ENCODE results near the gene PLCB1.

PLCB1 gene

DNA sequence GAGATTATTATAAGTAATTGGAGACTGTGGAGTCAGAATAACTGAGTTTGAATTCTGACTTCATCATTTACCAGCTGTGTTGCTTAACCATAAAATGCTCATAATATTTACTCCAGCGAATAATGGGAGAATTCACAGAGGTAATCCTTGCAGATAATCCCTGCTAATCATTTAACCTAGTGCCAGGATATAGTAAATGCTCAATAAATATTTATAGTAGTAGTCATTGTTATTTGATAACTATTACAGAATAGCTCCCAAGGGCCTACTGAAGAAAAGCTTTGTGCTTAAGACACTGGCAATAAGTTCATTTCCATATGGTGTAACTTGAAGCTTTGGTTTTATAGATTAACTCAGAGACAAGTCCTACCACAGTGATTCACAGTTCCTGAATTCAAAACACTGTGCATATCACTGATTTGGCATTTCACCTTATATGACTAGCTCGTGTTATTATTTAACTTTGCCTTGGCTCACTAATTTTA is 728.0 kb downstream of the PLCB1 start:
- no peak for DNase-seq

DNA sequence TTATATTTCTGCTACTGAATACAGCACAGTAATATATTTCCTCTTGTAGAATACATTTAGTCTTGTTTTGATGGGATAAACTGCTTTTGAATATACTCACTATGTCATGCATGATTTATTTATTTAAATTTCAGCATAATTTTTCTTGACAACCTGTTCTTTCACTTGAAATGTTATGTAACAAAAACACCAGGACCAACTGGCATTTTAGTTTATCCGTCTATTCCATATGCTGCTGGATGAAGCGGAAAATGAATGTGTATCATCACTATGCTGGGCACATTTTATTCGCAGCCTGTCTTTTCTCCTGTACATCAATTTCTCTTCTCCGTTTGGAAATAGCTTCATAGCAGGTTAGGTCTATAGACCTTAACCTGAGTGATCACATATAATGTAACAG is 730.0 kb downstream of the PLCB1 start:
- DNase-seq, result no peak

- no peak for DNase-seq
Measured at GRCh38 chr20:8865636-8866035, 733.6 kb downstream of the PLCB1 start.

GRCh38 chr20:8867038-8867740 is 735.1 kb downstream of the PLCB1 start:
- no peak for DNase-seq

GRCh38 chr20:8870652-8871051 is 738.6 kb downstream of the PLCB1 start:
- DNase-seq, result no peak

- DNase-seq, result no peak
Measured at GRCh38 chr20:8874437-8874836, 742.4 kb downstream of the PLCB1 start.

- DNase-seq, result no peak
Measured at GRCh38 chr20:8875586-8875985, 743.5 kb downstream of the PLCB1 start.

DNA sequence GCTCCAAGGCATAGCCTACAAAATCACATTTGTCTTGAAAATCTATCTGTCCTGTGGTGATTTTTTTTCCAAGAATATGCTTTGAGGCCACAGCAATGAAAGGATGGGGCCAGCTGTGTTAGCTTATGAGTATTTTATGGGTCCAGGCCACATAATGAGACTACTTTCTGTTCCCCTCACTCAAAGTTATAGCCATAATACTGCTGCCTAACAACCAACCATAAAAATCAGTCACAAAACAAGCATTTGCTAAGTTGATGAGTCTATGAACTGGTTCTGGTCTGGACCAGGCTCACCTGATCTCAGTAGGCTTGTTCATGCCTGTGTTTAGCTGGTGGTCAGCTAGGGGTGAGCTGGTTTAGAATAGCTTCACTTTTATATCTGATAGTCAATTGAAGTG is 744.3 kb downstream of the PLCB1 start:
- DNase-seq, result no peak

DNA sequence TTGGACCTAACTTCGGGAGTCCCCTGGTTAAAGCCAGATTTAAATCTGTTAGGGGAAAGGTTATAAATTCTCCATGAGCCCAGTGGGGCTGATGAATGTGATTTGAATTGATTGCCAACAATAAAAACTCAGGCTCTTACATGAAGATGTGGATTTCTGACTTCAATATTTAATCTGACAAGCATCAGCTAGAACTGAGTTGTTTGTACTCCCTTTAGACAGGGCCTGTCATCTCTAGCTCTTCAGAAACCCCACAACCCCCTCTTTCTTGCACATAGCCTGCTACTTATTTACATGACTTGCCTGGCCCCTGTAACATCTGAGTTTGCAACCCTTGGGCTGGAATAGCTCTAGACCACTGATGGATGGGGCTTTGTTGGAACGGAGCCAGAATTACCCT is 745.2 kb downstream of the PLCB1 start:
- no peak for DNase-seq

DNA sequence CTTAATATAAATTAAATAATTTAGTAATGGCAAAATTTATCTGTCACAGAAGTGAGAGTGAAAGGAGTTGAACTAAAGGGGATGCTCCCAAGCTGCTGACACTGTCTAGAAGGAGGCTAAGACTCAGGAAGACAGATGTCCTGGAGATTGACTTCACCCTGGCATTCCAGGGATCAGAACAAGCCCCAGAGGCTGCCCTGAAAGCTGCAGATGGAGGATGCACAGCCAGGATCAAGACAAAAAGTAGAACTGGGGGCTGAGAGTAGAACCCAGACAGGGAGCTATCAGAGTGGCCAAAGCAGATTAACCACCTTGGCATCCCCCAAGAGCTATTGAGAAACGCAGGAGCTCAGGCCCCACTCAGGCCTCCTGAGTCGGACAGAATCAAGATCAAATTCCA is 747.6 kb downstream of the PLCB1 start:
- DNase-seq, result no peak

GRCh38 chr20:8880085-8880853 is 748.2 kb downstream of the PLCB1 start:
- DNase-seq, result no peak

DNA sequence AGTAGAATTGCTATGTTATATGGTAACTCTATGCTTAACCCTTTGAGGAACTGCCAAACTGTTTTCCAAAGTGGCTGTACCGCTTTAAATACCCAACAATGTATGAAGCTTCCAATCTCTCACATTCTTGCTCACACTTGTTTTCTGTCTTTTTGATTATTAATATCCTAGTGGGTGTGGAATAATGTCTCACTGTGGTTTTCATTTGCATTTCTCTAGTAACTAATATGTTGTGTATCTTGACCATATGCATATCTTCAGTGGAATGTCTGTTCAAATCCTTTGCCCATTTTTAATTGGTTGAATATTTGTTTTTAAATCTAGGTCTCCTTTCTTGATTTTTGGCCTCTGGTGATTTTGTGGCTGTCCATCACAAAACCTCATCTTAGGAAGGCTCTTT is 759.0 kb downstream of the PLCB1 start:
- no peak for DNase-seq

- no peak for DNase-seq
Measured at GRCh38 chr20:8895472-8895871, 763.4 kb downstream of the PLCB1 start.

DNA sequence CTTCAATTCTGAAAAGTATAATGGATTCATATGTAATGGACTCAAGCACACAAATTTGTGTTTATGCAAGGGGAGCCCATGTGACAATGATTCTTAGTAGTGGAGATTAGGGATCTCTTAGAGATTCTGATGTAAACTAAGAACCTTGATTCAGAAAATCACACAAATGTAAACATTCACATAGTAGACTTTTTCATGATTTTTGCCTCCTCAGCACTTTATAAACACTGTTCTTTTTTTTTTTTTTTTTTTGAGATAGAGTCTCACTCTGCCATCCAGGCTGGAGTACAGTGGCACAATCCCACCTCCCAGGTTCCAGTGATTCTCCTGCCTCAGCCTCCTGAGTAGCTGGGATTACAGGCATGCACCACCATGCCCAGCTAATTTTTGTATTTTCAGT is 766.8 kb downstream of the PLCB1 start:
- DNase-seq, result no peak

DNA sequence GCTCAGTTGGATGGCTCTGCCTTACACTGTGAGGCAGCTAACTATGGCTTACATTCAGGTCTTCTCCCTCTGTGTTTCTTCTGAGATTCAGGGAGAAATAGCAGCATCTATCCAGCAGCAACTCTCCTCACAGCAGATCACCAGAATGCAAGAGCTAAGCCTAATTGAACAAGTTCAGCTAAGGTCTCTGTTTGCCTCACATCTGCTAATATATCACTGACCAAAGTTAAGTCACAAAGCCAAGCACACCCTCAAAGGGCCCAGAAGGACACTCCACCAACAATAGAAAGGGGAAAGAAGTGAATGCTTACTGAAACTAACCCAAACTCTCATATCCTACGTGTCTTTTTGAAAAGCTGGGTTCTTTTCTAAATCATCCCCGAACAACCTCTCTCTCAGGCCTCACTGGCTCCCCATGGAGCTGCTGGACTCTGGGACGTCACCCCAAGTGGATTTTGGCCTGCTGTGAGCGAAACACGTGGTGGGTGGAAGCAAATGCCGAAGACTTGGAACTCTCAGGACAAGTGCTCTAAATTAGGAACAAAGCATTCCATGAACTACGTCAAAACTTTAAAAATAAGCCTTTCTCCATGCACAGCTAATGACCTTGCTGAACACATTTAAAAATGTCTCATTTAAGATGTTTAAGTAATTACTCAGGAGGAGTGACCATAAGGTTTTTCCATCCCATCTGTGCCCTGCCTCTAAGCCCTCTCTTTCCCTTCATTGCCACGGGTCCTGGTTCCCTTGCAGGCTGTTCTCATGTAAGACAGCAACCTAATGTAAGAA is 769.4 kb downstream of the PLCB1 start:
- DNase-seq, result no peak

DNA sequence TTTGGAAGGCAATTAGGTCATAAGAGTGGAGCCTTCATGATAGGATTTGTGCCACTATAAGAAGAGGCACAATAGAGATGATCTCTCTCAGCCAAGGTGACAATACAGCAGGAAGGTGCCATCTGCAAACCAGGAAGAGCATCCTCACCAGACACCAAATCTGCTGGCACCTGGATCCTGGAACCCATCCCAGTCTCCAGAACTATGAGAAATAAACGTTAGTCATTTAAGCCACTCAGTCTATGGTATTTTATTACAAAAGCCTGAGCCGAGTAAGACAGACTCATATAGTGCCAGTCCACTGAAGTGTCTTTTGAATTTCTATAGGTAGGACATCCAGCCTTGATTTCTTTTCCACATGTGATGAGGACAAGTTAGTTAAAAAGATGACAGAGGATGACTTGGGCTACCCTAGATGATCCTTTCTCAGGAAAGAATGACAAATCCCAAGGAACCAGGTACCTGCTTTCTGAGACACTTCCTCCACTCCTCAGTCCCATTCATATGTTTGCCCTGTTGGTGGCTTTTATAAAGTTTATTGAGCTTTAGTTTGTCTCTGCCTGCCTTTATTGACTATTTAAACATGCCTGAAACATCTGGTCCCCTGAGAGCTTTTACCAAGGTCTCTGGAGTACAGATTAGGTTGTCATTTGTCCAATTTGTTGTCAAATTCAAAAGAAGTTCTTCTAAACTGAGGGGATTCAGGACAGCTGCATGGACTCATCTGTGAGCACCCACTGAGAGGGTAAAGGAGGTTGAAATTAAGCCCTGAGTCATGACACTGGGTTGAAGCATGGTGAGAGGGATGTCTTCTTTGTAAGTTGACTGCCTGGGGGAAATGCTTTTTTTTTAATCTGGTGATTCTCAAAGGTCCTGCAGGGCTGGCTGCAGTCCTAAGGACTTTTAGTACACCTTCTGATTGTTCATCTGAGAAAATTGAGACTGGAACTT is 771.9 kb downstream of the PLCB1 start:
- DNase-seq, result no peak

DNA sequence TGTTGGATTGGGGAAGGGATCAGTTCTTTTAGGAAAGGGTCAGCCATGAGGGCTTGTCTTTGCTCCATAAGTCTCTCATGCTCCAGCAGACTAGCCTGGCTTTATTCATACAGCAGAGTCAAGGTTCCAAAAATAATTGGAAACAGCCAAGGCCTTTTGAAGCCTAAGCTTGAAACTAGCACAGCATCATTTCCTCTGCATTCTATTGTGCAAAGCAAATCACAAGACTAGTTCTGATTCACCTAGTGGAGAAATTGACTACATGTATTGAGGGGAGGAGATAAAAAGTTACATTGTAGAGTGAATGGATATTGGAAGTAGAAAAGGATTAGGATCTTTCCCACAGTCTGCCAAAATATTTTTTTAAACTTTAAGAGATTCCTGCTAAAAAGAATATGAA is 777.5 kb downstream of the PLCB1 start:
- DNase-seq, result no peak

- no peak for DNase-seq
Measured at GRCh38 chr20:8912096-8912495, 780.0 kb downstream of the PLCB1 start.

DNA sequence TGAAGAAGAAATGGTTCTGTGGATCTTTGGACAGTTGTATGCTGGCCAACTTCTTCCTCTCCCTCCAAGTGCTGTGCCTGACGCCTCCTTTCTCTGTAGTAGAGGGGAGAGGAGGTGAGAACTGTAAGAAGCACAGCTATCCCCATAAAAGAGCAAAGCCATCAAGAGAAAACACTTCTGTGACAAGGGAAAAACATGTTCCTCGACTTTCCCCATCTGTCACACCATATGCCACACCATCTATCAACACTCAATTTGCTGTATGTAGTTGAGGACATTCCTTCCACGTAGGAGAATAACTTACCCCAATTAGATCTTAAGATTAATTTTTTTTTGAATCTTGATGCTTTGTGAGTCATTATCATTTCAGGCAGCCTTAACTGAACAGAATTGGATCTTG is 780.7 kb downstream of the PLCB1 start:
- no peak for DNase-seq

DNA sequence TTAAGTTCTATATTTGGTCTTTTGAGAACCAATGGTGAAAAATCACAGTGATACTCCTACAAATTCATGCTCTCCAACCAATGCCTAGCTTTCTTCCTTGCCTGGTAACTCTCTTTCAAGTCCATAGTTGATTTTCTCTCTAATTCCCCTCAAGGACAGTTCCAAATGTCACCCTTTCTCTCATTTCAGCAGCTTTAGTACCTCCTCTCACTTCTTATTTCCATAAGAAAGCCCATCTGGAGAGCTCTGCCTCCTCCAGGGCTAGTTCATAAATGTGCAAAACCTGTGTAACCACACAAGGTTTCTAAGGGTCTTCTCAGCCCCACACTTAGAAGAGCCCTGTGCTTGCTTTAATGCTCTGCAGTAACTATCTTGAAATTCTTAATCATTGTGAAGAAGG is 781.4 kb downstream of the PLCB1 start:
- no peak for DNase-seq

DNA sequence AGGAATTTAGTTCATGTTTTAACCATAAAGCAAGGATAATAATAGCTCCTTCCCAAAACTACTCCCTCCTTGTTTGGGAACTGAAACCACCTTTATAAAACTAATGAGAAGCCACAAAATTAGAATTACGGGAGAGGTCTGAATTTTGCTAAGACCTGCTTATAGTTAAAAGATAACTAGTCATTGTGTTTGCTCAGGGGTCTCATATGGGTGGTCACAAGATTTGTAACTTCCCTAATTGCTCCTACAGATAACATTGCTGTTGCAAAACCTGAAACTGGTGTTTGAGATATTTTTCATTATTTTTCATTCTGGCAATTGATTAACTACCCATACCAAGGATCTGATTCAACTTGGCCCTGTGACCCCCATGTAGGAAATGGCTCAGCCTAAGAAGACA is 782.4 kb downstream of the PLCB1 start:
- no peak for DNase-seq

- DNase-seq, result no peak
Measured at GRCh38 chr20:8917084-8917483, 785.0 kb downstream of the PLCB1 start.

- no peak for DNase-seq
Measured at GRCh38 chr20:8918145-8918544, 786.1 kb downstream of the PLCB1 start.
